ENCODE results near the gene PPP2R1A.
"Not testable (repeated sequence)": the region's sequence is repeated elsewhere in the genome, so short reads cannot be mapped to it uniquely, and the experiment has no call there.

The PPP2R1A gene

DNA sequence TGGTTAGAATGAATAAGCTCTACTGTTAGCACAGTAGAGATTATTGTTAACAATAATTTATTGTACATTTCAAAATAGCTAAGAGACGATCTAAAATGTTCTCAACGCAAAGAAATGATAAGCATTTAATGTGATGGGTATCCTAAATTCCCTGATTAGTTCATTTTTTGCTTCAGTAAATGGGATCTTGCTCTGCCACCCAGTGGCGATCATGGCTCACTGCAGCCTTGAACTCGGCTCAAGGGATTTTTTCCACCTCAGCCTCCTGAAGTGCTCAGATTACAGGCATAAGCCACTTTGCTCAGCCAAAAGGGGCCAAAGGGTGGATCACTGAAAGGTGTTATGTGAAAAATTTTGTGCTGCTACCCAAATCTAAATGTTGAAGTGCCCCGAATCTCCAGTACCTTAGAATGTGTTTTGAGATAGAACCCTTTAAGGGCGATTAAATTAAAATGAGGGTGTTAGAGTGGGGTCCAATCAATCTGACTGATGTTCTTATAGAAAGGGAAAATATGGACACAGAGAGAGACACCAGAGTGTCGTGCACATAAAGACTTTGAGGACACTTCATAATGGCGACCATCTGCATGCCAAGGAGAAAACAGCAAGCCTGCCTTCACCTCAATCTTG is 48.0 kb downstream of the PPP2R1A start:
- DNase-seq (ENCODE audit: low read depth in 1 of 2, low spot score in 1 of 2): peak; percentile 26 to 32

DNA sequence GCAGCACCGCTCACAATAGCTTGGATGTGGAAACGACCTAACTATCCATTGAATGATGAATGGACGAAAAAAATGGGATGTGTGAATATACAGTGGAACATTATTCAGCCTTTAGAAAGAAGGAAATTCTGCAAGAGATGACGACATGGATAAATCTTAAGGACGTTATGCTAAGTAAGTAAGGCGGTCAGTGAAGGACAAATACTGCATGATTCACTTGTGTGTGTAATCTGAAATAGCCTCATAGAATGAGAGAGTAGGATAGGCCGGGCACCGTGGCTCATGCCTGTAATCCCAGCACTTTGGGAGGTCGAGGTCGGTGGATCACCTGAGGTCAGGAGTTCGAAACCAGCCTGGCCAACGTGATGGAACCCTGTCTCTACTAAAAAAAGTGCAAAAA is 54.2 kb downstream of the PPP2R1A start:
- no peak for DNase-seq (ENCODE audit: low read depth in 1 of 2, low spot score in 1 of 2)

DNA sequence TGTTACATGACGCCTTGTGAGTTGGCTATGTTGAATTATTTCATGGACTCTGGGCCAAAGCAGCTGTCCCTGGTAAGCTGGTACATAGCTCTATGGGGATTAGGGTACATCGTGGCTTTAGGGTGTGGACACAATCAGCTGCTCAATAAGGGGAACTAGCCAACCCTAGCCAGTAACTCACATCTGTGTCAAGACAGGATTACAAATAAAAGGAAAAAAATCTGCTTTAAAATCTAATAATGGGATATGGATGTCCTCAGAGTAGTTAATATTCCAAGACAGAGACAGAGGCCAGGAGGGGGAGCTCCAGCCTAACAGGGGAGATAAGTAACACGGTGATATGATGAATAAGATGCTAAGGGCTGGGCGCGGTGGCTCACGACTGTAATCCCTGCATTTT is 58.4 kb downstream of the PPP2R1A start:
- DNase-seq (ENCODE audit: low read depth in 1 of 2, low spot score in 1 of 2): peak; percentile 24 to 51

DNA sequence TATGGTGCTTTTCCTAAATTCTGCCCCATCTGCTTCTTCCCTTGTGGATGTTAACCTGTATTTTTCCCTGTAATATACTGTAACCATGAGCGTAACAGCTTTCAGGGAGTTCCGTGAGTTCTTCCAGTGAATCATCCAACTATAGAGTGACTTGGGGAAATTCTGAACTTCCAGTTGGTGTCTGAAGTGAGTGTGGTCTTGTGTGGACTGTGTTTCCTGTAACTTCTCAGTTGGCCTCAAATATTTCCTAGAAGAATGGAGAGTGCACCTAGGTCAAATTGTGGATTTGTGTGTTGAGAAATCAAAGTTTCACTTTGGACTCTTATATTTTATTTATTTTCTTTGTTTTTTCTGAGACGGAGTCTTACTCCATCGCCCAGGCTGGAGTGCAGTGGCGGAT is 68.6 kb downstream of the PPP2R1A start:
- no peak for DNase-seq (ENCODE audit: low read depth in 1 of 2, low spot score in 1 of 2)

DNA sequence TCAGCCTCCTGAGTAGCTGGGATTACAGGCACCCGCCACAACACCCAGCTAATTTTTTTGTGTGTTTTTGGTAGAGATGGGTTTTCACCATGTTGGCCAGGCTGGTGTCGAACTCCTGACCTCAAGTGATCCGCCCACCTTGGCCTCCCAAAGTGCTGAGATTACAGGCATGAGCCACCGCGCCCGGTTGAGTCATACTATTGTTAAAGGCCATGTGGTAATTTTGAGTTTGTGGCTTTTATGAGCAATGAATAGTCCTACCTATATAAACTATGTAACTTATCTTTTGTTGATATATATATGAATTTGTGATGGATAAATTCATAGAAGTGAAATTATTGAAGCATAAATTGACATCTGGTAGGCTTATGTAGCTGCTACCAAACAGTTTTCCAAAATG is 75.7 kb downstream of the PPP2R1A start:
- not testable (repeated sequence) for DNase-seq (ENCODE audit: low read depth in 1 of 2, low spot score in 1 of 2)

DNA sequence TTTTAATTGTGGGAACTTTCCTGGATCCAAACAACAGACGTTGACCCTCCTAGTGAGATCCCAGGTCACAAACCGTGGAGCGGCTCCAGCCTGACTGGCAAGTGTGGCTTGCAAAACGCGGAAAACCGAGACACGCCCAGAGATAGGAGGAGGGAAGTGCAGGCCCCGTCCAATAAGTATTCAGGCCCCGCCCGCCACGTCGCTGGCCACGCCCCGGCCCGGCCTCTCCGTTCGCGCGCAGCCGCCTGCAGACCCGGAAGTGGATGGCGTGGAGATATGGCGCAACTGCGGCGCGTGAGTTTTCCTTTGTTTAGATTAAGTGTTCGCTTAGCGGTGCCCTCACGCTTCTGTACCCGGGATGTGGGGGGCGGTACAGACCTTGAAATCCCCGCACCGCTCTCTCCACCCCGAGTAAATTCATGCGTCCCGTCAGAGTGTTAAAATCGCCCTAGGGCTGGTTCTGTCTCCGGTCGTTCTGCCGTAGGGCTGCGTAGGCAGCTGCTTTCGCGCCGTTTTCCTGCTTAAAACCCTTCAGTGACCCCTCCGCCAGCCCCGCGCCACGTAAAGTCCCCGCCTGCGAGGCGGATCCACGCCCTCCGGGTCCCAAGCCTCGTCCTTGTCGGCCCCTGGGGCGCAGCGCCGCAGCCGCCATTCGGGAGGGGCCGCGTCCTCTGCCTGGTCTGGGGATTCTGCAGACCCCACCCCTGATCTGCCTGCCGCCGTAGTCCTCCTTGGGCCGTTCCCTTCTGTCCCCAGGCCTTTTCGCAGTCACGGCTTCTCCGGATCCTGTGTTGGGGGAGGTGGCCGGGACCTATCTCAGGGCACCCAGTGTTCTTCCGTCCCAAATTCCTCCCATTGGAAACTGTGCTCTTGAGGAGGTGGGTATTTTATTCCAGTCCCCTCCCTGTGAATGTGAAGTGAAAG is 79.7 kb downstream of the PPP2R1A start, which contains the start of gene ZNF766:
Gene ZNF766, plus strand, starts transcription at position 250 of the 924 bp plus-strand sequence. Its CDS starts 27 bp downstream, at position 277.
- peak; percentile 95 for DNase-seq (ENCODE audit: low read depth in 1 of 2, low spot score in 1 of 2)

DNA sequence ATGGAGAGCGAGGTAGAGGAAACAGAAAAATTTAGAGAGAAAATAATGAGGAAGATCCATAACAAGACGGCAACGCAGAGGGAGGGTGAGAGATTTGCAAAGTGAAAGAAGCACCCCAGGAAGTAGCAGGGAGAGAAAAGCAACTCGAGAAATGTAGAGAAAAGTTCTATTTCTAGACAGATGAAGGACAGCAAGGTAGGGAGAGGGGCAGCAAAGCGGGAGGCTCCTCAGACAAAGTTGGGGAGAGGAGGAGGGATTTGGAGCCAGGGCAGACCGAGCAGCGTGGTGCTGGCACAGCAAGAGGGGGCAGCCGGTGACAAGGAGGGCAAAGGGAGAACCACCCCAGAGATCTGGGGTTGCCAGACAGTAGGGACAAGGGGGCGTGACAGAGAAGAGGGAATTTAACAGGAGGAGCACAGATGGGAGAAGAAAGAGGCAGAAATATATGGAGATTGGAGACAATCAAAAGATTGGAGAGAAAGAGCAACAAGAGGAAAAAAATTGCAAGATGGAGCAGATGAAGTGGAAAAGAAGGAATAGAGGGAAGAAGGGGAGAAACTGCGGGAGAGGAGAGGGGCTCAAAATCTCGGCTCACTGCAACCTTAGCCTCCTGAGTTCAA is 80.5 kb downstream of the PPP2R1A start:
- no peak for DNase-seq (ENCODE audit: low read depth in 1 of 2, low spot score in 1 of 2)

DNA sequence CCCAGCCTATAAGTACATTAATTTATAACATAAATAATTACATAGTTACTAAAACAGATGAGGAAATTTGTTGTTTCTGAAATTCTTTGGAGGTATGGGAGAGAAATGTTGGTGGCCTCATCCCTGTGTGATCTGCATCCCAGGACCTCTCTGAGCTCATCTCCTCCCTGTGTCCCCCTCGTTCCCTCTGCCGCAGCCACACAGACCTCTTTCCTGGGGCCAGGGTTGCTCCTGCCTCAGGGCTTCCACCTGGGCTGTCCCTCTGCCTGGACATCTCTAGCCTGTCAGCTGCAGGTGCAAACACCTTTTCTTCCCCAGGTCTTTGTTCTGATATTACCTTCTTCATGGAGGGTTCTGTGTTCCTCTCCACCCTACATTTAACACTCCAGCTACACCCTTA is 83.4 kb downstream of the PPP2R1A start:
- DNase-seq (ENCODE audit: low read depth in 1 of 2, low spot score in 1 of 2): no peak

DNA sequence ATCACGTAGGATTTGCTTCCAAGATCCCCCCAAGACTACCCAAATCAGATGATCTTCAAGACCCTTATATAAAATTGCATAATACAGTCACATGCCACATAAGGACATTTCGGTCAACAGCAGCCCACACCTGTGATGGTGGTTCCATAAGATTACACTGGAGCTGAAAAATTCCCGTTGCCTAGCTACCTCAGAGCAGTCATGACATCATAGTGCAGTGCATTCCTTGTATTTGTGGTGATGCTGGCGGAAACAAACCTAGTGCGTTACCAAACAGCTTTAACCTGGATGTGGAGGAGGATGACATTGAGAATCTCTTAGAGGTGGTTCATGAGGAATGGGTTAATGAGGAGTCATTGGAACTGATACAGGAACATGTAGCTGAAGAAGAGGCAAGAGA is 84.3 kb downstream of the PPP2R1A start:
- DNase-seq (ENCODE audit: low read depth in 1 of 2, low spot score in 1 of 2): no peak

DNA sequence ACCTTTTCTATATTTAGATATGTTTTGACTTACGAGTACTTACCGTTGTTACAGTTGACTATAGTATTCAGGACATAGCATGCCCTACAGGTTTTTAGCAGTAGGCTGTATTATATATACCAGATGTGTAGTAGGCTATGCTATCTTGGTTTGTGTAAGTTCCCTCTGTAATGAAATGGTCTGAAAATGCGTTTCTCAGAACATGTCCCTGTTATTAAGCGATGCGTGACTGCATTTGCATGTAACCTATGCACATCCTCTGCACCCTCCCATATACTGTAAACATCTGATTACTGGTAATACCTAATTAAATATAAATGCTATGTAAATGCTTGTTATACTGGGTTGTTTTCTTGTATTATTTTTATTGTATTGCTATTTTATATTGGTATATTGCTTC is 86.1 kb downstream of the PPP2R1A start:
- no peak for DNase-seq (ENCODE audit: low read depth in 1 of 2, low spot score in 1 of 2)

DNA sequence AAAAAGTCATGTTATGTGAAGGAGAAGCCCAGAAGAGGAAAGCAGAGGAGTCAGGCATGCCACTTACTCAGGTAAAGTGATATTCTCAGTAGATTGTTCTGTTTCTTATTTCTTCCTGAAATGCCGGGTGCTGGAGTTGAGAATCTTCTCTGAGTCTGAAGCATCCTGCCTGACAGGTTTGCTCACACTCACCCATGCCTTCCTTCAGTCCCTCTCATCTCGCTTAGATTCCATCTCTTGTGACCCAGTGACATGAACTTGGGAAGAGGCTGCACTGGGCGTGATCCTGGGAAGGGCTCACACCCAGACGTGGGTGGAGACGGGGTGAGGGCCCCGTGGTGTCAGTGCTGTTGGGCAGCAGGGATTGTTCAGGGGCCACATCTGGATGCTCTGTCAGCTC is 87.6 kb downstream of the PPP2R1A start:
- DNase-seq (ENCODE audit: low read depth in 1 of 2, low spot score in 1 of 2): no peak
